Cardiac fibroblast (primary cell): ENCODE measurements around the gene EHF.

Experiments
- DNase-seq, 2 donors: peaks; one replicate each; pipeline versions ENCODE4 v3.0.0 to v3.0.0-alpha.2; 2010; ENCODE audit warnings: low read depth in 2 of 2
- H3K4me3 ChIP-seq, 2 donors: replicated peaks in 1 of 2; 1 replicate in 1 of 2; 2 replicates in 1 of 2; pipeline ENCODE4 v1.5.1; 2011; ENCODE audit warnings: low read depth in 2 of 2, low read length in 2 of 2, mild to moderate bottlenecking in 2 of 2, moderate library complexity in 1 of 2
- TF ChIP-seq, protein P1 (sequence below): IDR thresholded peaks from one replicate; pipeline ENCODE4 v1.5.1; 2011; ENCODE audit warnings: low read depth, mild to moderate bottlenecking, low read length, inconsistent platforms

The EHF gene

DNA sequence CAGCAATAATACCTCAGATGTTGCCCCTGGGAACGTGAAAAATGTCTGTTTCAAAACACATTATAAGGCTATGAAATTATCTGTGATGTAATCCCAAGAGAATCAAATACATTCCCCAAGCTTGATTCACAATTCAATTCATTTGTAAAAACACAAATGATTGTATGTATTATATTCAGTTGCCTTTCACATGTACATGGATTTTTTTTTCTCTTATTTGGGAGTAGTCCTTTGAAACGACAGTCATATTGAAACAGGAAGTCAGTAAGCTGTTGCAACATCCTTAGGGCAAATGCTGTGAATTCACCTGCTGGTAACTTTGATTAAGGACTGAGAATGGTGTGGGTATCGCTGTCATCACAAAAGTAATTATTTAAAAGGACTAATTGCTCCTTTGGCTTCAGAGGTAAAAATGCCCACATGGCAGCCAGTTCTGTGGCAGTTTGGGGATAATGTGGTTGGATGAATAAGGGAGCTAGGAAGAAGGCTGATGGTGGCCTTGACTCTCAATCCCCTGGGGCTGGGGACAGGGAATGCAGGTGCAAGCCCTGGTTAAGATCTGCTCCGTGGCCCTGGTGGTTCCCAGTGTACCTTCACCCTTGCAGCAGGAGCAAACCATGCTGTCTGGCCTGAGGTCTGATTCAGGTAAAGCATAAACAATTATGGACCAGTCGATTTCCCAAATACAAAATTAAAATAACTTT is 13.2 kb downstream of the EHF start:
- TF ChIP-seq, protein P1, sequence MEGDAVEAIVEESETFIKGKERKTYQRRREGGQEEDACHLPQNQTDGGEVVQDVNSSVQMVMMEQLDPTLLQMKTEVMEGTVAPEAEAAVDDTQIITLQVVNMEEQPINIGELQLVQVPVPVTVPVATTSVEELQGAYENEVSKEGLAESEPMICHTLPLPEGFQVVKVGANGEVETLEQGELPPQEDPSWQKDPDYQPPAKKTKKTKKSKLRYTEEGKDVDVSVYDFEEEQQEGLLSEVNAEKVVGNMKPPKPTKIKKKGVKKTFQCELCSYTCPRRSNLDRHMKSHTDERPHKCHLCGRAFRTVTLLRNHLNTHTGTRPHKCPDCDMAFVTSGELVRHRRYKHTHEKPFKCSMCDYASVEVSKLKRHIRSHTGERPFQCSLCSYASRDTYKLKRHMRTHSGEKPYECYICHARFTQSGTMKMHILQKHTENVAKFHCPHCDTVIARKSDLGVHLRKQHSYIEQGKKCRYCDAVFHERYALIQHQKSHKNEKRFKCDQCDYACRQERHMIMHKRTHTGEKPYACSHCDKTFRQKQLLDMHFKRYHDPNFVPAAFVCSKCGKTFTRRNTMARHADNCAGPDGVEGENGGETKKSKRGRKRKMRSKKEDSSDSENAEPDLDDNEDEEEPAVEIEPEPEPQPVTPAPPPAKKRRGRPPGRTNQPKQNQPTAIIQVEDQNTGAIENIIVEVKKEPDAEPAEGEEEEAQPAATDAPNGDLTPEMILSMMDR = peak; percentile 1
- H3K4me3 ChIP-seq = no peak overlapping the region
- DNase-seq = peak; percentile 53 to 87

GRCh38 chr11:34634694-34635062 is 13.8 kb downstream of the EHF start:
- H3K4me3 ChIP-seq = no peak overlapping the region
- TF ChIP-seq, protein P1 = no peak
- no peak for DNase-seq

- TF ChIP-seq, protein P1 = no peak
These were observed 15.2 kb downstream of the EHF start for GRCh38 chr11:34636127-34636526.

DNA sequence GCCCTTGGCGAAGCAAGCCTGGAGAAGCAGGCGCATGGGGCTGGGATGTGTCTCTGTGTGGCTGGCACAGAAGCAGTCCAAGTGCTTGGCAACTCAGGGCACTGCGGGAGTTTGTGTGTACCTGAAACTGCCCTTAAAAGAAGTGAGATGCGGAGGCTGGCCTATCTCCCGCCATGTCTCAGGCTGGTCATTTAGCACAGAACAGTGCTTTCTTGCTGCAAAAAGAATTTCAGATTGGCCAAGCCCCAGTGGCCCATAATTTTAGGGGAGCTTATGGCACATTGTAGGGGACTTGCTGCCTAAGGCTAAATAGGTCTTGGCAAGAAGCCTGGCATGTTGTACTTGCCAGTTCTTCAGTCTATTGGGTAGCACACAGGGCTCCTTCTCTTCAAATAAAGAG is 16.4 kb downstream of the EHF start:
- no peak for DNase-seq
- TF ChIP-seq, protein P1 = no peak
- no peak overlapping the region for H3K4me3 ChIP-seq

More at GRCh38 chr11:34636127-34636526, 15.2 kb downstream of the EHF start:
- H3K4me3 ChIP-seq = no peak overlapping the region
- DNase-seq = no peak

DNA sequence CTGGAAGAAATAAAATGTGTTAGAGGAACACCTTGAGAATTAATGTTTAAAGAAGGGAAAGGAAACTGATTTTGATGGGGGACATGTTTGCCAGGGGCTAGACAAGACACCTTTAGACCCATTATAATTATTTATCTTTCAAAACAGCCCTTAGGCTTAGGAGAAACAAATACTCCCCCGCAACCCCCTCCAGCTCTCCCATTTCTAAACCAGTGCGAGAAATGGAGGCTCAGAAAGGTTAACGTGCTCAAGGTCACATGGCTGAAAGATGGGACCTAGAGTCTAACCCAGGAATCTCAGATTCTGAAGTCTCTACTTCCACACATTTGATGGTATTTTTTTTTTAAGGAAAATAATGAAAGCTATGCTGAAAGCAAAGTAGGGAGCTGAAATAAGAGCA is 18.0 kb downstream of the EHF start:
- H3K4me3 ChIP-seq = no peak overlapping the region
- no peak for DNase-seq
- TF ChIP-seq, protein P1 = no peak

DNA sequence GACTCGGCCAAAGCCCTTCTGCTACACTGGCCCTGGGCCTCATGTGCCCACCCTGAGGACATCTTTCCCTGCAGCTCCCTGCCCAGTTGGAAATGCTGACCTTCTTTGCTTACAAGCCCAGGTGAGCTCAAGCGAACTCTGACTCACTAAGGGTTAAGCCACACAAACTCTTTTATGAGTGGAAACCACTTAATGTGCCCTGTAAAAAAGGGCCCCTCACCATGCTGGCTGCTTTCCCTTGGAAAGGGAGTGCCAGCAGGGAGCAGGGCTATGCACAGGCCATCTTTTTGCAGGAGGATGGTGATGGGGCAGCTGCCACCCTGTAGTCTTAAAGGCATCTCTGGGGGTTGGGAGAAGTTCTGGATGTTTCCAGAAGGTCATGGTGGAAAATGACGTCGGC is 18.7 kb downstream of the EHF start:
- TF ChIP-seq, protein P1 = no peak
- no peak overlapping the region for H3K4me3 ChIP-seq
- no peak for DNase-seq
